GM11168 (cell line): ENCODE results near the gene IL1RAPL2.
"Not testable (repeated sequence)": the region's sequence is repeated elsewhere in the genome, so short reads cannot be mapped to it uniquely, and the experiment has no call there.

Experiments
- in situ Hi-C: fragments of 300-500 bp; cut with MboI; formaldehyde crosslinking; loops from one replicate; pipeline ENCODE4 v1.12.0; 2022; ENCODE audit warnings: low sequenced_read_pairs; ENCODE audit not compliant: unreplicated experiment

The IL1RAPL2 gene

GRCh38 chrX:104669063-104669462 is 103.1 kb downstream of the IL1RAPL2 start:
- in situ Hi-C loops: no loop called here

GRCh38 chrX:104670051-104670450 is 104.1 kb downstream of the IL1RAPL2 start:
- in situ Hi-C loops: no loop called here

GRCh38 chrX:104677517-104677916 is 111.5 kb downstream of the IL1RAPL2 start:
- in situ Hi-C loops: not testable (repeated sequence)

- in situ Hi-C loops: no loop called here
Observed at GRCh38 chrX:104679175-104679574, 113.2 kb downstream of the IL1RAPL2 start.

DNA sequence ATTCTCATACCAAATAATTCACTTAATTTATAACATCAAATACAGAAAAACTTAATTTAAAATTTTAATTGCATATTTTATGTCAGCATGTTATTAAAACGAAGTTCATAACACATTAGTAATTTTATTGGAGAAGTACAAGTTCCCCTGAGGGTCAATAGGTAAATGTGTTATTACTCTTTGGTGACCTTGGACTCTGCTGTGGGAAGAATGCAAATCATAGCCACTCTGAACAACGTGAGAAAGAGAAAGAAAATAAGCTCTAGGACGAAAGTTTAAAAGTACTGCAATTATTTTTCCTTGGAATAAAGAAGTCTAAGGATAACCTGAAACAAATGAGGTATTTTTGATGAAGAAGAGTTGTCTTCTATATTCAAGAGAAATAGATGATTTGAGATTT is 115.2 kb downstream of the IL1RAPL2 start:
- in situ Hi-C loops: no loop called here

- in situ Hi-C loops: no loop called here
Observed at GRCh38 chrX:104684077-104684476, 118.1 kb downstream of the IL1RAPL2 start.

DNA sequence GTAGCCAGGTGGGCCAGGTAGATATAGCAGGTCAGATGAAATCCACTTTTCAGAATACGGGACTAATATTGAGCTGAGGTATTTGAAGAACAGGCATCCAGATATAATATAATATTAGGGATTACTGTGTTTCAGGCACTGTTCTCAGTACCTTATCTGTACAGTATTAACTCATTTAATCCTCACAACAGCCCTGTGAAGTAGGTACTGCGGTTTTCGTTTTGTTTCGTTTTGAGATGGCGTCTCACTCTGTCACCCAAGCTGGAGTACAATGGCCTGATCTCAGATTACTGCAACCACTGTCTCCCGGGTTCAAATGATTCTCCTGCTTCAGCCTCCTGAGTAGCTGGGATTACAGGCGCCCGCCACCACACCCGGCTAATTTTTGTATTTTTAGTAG is 129.6 kb downstream of the IL1RAPL2 start:
- in situ Hi-C loops: no loop called here

GRCh38 chrX:104696667-104697066 is 130.7 kb downstream of the IL1RAPL2 start:
- in situ Hi-C loops: no loop called here

DNA sequence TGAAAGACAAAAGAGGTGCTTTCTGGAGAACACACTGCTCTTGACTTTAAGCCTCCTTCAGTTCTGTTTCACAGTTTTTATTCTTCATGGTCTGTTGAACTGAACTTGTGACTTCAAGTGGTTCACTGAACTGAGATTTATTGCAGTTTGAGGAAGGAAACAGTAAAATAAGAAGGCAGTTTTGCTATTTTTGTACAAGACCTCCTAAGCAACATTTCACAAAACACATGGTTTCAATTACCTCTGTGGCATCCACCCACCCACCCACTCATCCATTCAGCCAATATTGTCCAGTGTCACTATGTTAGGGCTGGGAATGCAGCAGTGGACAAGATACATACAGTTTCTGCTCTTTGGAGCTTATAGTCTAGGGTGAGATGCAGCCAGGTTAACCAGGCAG is 131.3 kb downstream of the IL1RAPL2 start:
- in situ Hi-C loops: no loop called here

GRCh38 chrX:104707042-104707441 is 141.0 kb downstream of the IL1RAPL2 start:
- in situ Hi-C loops: no loop called here

GRCh38 chrX:104707572-104707971 is 141.6 kb downstream of the IL1RAPL2 start:
- in situ Hi-C loops: no loop called here

GRCh38 chrX:104712515-104712914 is 146.5 kb downstream of the IL1RAPL2 start:
- in situ Hi-C loops: no loop called here

- in situ Hi-C loops: no loop called here
Observed at GRCh38 chrX:104721854-104722253, 155.9 kb downstream of the IL1RAPL2 start.

DNA sequence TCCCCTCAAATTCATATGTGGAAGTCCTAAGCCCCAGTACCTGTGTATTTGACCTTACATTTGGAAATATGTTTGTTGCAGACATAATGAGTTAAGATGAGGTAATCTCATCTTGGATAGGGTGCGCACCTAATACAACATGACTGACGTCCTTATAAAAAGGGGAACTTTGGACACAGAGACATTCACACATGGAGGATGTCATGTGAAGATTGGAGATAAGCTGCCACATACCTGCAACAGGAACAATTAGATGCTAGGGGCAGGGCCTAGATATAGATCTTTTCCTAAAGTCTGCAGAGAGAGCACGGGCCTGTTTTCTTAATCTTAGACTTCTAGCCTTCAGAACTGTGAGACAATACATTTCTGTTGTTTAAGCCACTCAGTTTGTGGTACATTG is 162.5 kb downstream of the IL1RAPL2 start:
- in situ Hi-C loops: no loop called here

- in situ Hi-C loops: no loop called here
Observed at GRCh38 chrX:104742355-104742754, 176.4 kb downstream of the IL1RAPL2 start.

- in situ Hi-C loops: no loop called here
Observed at GRCh38 chrX:104745152-104745551, 179.2 kb downstream of the IL1RAPL2 start.

DNA sequence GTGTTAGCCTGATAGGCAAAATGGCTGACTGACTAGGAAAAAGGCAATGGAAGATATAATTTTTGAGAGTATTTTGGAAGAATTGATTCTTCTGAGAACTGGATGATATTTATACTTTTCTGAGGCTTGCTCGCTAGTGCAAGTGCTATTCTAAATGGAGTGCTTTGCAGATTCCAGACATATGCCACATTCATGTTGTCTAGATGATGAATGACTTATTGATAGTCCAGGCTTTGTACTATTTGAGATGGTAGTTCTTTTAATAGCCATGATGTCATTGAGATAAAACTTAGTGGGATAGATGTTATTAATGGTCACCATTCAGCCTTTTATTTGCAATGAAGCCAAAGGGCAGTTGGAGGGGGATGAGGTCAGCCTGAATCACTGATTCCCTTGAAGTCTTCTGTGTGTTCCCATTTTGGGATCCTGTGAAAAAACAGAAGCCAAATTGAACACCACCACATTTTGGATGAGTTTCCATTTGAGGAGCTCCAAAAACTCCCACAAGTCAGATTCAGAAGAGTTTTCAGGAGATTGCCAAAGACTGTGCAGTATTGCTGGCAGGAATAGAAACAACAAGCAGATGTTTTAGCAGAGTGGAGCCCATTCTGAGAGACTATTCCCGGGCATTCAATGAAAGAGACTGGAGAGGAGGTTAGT is 184.1 kb downstream of the IL1RAPL2 start:
- in situ Hi-C loops: no loop called here

DNA sequence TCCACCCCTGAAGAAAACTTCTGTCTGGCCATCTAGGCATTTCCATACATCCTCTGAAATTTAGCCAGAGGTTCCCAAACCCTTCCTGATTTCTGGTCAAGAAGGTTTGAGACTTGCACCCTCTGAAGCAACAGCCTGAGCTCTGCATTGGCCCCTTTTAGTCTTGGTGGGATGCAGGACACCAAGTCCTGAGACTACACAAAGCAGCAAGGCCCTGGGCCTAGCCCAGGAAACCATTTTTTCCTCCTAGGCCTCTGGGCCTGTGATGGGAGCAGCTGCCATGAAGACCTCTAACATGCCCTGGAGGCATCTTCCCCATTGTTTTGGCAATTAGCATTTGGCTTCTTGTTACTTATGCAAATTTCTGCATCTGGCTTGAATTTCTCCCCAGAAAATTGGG is 196.6 kb downstream of the IL1RAPL2 start:
- in situ Hi-C loops: no loop called here

- in situ Hi-C loops: no loop called here
Observed at GRCh38 chrX:104789784-104790183, 223.8 kb downstream of the IL1RAPL2 start.

- in situ Hi-C loops: no loop called here
Observed at GRCh38 chrX:104795804-104796203, 229.8 kb downstream of the IL1RAPL2 start.

DNA sequence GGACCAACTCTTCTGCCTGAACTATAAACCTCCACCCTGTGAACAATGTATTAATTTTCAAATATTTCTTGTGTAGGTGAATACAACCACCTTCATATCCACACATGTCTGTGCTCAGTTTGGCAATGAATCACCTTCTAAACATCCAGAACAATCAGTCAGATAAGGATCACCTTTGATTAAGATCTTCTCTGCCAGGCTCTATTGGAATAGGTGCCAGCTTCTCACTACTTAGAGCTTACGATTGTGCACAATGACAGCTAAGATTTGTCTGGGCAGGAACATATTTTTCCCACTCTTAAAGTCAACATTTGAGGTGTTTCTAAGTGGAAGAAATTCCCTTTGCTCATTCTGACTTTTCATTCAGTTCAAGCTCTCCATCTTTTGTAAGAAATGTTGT is 237.2 kb downstream of the IL1RAPL2 start:
- in situ Hi-C loops: no loop called here

DNA sequence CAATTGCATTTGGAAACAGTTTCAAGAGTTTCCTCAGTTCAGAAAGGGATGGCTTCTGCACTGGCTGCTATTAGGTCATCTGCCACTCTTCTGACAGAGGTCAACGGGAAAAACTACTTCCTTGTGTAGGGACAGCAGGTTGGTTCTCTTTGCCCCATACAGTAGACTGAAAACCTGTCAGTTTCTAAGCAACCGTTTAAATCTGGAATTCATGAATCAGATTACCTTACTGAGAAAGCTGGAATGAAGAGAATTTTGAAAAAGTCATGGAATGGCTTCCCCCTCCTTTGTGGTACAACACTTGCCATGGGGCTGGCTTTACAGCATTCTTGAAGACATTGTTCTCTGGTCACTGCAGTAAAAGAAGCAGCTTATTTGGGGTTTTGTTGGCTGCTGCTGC is 240.3 kb downstream of the IL1RAPL2 start:
- in situ Hi-C loops: no loop called here

- in situ Hi-C loops: no loop called here
Observed at GRCh38 chrX:104833401-104833800, 267.4 kb downstream of the IL1RAPL2 start.
